HG03060 (cell line): ENCODE data around the gene TAF5.
"Not testable (repeated sequence)": the region's sequence is repeated elsewhere in the genome, so short reads cannot be mapped to it uniquely, and the experiment has no call there.

Experiments used
- ATAC-seq: cut with Tn5 transposase; IDR thresholded peaks from one replicate; pipeline ENCODE4 v1.9.1; 2021; ENCODE audit warnings: low read depth, moderate number of reproducible peaks; ENCODE audit not compliant: unreplicated experiment

The TAF5 gene

DNA sequence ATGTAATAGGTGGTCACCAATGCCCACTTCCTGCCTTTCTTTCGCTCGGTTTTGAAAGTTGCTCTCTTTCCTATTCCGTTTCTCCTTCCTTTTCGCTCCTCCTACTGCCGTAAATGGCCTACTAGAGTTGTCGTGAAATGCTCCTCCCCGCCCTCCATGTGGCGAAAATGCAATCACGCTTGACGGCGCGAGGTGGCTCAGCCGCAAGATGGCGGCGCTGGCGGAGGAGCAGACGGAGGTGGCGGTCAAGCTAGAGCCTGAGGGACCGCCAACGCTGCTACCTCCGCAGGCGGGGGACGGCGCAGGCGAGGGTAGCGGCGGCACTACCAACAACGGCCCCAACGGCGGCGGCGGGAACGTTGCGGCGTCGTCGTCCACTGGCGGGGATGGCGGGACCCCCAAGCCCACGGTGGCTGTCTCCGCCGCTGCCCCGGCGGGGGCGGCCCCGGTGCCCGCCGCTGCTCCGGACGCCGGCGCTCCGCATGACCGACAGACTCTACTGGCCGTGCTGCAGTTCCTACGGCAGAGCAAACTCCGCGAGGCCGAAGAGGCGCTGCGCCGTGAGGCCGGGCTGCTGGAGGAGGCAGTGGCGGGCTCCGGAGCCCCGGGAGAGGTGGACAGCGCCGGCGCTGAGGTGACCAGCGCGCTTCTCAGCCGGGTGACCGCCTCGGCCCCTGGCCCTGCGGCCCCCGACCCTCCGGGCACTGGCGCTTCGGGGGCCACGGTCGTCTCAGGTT is at the start of gene TAF5:
Gene TAF5 (plus strand): TSS at position 195 of the 737 bp plus-strand sequence. CDS start 14 bp downstream, at position 209.
- ATAC-seq = peak; percentile 56

- ATAC-seq = no peak
These were observed 39.9 kb upstream of the TAF5 start for GRCh38 chr10:103327906-103328305.

- no peak for ATAC-seq
These were observed 33.7 kb upstream of the TAF5 start for GRCh38 chr10:103333934-103334520.

DNA sequence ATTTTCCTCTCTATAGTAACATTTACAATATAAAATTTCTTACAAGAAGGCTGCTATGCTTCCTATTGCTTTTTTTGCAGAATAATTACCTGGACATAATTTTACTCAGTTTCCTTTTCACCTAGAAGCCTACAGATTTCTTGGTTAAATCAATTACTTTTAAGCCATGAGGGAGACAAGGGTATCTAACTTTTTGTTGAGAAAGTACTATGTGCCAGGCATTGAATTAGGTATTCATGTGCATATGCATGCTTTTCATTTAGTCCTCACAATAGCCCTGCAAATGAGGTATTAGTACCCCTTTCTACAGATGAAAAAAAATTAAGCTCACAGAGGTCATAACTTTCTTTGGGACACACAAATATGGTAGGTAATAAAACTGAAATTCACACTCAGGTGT is 33.2 kb upstream of the TAF5 start:
- no peak for ATAC-seq

GRCh38 chr10:103336370-103336769 is 31.4 kb upstream of the TAF5 start:
- no peak for ATAC-seq

DNA sequence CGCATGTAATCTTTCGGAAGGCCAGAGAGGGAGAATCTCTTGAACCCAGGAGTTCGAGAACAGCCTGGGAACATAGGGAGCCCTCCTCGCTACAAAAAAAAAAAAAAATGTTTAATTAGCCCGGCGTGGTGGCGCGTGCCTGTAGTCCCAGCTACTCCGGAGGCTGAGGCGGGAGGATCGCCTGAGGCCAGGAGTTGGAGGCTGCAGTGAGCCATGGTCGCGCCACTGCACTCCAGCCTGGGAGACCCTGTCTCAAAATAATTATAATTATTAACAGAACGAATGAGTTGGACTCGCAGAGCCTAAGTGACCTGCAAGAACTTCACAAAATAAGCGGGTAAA is 17.6 kb upstream of the TAF5 start:
- no peak for ATAC-seq

DNA sequence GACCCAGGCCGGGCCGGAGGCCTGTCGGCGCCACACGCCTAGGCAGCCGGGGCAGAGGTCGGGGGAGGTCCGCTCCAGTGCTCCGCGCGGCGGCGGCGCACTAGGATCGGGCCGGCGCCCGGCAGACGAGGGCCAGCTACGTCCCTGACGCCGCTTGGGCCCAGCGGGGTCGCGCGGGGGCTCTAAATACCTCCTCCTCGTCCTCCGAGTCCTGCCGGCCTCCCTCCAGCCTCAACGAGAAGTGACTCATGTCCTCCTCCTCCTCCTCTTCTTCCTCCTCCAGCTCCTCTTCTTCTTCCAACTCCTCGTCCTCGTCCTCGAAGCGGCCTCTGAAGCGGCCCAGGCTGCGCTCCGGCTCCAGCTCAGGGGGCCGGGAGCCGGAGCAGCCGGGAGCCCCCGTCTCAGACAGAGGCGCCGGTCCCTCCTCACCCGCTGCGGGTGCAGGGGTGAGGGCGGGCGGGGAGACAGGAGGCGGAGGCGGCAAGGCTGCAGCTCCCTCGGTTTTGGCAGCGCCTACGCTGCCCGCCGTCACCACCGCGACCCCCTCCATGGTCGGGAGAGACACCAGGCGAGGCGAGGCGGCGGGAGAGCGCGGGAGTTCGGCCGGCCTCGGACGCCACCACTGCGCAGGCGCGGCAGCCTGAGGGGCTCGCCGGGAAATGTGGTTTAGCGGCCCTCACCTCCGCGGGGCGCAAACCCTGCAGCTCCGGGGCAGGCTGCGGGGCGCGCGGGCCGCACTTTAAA is 17.1 kb upstream of the TAF5 start, which contains the start of gene PCGF6:
Gene PCGF6 (minus strand): TSS at position 624 of the 744 bp plus-strand sequence. CDS start 74 bp downstream, at position 550.
- ATAC-seq = peak; percentile 42

GRCh38 chr10:103353281-103353680 is 14.5 kb upstream of the TAF5 start:
- ATAC-seq = no peak

GRCh38 chr10:103354567-103354966 is 13.2 kb upstream of the TAF5 start:
- ATAC-seq = not testable (repeated sequence)

- no peak for ATAC-seq
These were observed 11.7 kb upstream of the TAF5 start for GRCh38 chr10:103355906-103356599.

- not testable (repeated sequence) for ATAC-seq
These were observed 8.3 kb upstream of the TAF5 start for GRCh38 chr10:103359493-103359892.

DNA sequence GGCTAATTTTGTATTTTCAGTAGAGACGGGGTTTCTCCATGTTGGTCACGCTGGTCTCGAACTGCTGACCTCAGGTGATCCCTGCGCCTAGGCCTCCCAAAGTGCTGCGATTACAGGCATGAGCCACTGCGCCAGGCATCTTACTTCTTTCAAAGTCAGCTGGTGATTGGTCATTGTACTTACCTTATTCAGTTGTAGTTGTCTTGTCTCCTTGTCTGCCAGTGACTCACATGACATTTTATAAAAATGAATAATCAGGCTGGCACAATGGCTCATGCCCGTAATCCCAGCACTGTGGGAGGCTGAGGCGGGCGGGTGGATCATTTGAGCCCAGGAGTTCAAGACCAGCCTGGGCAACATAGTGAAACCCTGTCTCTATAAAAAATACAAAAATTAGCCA is 7.0 kb upstream of the TAF5 start:
- not testable (repeated sequence) for ATAC-seq

DNA sequence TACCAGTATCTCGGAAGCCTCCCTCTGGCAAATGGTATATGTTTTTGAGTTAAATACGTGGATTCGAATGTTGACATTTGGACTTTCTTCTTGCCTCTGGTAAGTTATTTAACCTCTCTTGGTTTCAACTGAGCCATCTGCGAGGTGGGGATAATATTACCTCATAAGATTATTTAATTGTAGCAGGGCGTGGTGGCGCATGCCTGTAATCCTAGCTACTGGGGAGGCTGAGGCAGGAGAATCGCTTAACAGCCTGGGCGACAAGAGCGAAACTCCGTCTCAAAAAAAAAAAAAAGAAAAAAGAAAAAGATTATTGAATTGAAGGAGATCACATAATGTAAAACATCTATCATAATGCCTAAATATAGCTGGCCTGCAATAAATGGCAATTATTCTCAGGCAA is 396 bp upstream of the TAF5 start:
- ATAC-seq = no peak

DNA sequence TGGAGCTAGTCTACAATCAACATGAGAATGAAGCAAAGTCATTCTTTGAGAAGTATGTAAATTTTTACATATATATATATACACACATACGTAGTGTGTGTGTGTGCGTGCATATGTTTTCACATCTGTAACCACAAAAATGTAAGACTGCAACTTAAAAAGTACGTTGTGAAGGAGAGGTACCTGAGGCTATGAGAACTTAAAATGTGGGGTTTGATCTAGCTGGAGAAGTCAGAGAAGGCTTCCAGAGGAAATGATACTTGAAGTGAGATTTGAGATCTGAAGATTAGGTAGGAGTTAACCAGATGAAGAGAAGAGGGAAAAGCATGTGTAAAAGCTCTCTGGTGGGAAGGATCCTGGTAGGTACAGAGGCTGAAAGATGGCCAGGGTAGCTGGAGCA is 5.8 kb downstream of the TAF5 start:
- no peak for ATAC-seq

DNA sequence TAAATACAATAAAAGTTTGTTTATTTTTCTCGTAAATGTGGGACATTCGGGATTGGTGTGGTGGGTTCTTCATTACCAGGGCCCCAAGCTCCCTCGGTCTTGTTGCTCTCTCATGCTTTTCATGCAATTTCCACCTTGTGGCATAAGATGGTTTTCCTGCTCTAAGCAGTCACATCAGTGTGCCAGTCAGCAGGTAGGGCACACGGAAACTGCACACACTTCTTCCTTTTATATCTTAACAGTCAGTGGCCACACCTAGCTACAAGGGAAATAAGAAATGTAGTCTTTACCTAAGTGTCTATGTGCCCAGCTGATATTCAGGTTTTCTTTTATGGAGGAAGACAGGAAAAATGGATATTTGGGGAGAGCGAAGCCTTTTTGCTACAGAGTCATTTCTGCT is 6.5 kb downstream of the TAF5 start:
- ATAC-seq = no peak

- no peak for ATAC-seq
These were observed 15.0 kb downstream of the TAF5 start for GRCh38 chr10:103382769-103383168.

DNA sequence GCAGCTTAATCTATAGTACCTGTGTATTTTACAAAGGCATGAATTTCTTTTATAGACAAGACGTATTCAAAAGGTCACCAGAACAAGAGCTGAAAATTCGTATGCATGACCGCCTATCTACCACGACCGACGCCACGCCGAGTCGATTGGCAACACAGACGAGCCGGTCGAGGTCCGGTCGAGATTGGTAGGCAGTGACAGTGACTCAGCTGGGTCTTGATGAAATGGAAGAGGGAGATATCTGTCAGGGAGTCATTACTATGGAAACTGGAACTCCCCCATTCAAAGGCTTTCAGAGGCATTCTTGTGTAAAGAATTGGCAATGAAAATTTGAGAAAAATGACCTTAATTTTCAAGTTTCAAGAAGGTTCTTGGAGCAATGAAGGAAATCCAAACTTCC is 26.4 kb downstream of the TAF5 start:
- ATAC-seq = no peak

- ATAC-seq = no peak
These were observed 27.9 kb downstream of the TAF5 start for GRCh38 chr10:103395754-103396066.

DNA sequence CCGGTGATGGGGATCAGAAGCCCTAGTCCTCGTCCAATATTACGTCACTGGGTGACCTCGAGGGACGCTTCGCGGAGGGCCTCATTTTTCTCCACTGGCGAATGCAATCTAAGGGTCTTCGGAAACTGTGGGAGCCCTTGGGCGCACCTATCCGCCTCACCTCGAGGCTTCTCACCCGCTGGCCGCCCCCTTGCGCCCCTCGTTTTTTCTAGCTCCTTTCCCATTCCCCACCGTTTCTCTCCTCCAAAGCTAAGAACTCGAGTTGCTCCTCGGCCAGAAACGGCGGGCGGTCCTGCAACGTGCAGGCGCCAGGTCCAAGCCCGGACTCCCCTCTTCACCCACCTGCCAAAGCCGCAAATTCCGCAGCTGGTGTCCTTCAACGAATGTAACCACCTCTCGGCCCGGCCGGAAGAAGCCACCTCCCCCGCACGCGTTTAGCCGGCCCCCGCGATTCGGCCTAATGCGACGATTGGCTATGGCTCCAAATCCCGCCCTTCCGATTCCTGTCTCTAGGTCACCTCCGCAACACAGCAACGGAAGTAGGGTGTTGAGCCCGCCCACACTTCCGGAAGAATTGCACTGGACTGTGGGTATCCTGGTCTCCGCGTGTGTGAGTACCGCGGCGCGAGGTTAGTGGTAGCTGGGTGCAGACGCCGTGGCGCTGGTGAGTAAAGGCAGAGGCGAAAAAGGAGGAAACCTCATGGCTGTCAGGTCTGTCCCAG is 28.5 kb downstream of the TAF5 start, which contains the start of the genes ATP5MK and PDCD11:
Gene ATP5MK (minus strand): TSS at position 409 of the 722 bp plus-strand sequence. CDS start 4,018 bp downstream, outside the sequence.
Gene PDCD11 (plus strand): TSS at position 560 of the 722 bp plus-strand sequence. CDS start 1,801 bp downstream, outside the sequence.
- ATAC-seq = peak; percentile 97

GRCh38 chr10:103396789-103397087 is 29.0 kb downstream of the TAF5 start:
- no peak for ATAC-seq
